H1 (cell line): ENCODE measurements around the gene NEUROD1. TPM values are rescaled to one million over a fixed set of nuclear protein-coding genes. Genes with fewer than 3 reads are reported as not detected.

ENCODE experiments used
- CTCF ChIA-PET: fragments of 300-600 bp; sonication (Branson Sonifier 250); formaldehyde crosslinking; loops from one replicate; lab custom pipeline; 2021; ENCODE audit not compliant: partially characterized antibody; lab: Charles Lee
- POLR2A ChIA-PET: fragments of 300-600 bp; sonication (Branson Sonifier 250); formaldehyde crosslinking; loops from one replicate; lab custom pipeline; 2021; ENCODE audit warnings: inconsistent platforms; ENCODE audit not compliant: partially characterized antibody; lab: Charles Lee
- DNase-seq, 2 experiments: peaks; one replicate each; pipeline versions ENCODE4 v3.0.0 to v3.0.0-alpha.2; 2010 to 2022; ENCODE audit warnings: low spot score in 2 of 2, low read depth in 1 of 2, mixed read lengths in 1 of 2
- FAIRE-seq: peaks from 2 replicates; lab custom pipeline; 2011; peaks lifted over from hg19 to GRCh38; lab: Jason Lieb, UNC
- H2AFZ ChIP-seq: 2 replicates; pipeline ENCODE4 v1.8.1; 2012; ENCODE audit warnings: low read length, inconsistent platforms
- H2AK5ac ChIP-seq: 2 replicates; pipeline ENCODE4 v1.6.1; 2013; ENCODE audit warnings: low read depth, low read length
- H2BK120ac ChIP-seq: replicated peaks from 2 replicates; pipeline ENCODE3; 2013; ENCODE audit warnings: low read depth, low read length, inconsistent platforms
- H2BK12ac ChIP-seq: 2 replicates; pipeline ENCODE4 v1.6.1; 2013; ENCODE audit warnings: low read depth, low read length
- H2BK15ac ChIP-seq: 2 replicates; pipeline ENCODE4 v1.6.1; 2013; ENCODE audit warnings: low read length
- H2BK20ac ChIP-seq: 2 replicates; pipeline ENCODE4 v1.6.1; 2013; ENCODE audit warnings: low read length
- H2BK5ac ChIP-seq: 2 replicates; pipeline ENCODE4 v1.6.1; 2013; ENCODE audit warnings: low read depth, low read length
- H3K14ac ChIP-seq: 2 replicates; pipeline ENCODE4 v1.6.1; 2013; ENCODE audit warnings: inconsistent platforms; ENCODE audit not compliant: insufficient read length
- H3K18ac ChIP-seq: 2 replicates; pipeline ENCODE4 v1.6.1; 2013; ENCODE audit warnings: low read length; ENCODE audit errors: extremely low read depth
- H3K23ac ChIP-seq: 2 replicates; pipeline ENCODE4 v1.6.1; 2013; ENCODE audit warnings: inconsistent platforms; ENCODE audit not compliant: insufficient read length
- H3K23me2 ChIP-seq: 2 replicates; pipeline ENCODE4 v1.6.1; 2013; ENCODE audit warnings: low read depth, low read length
- H3K27ac ChIP-seq: 2 replicates; pipeline ENCODE4 v1.6.1; 2011; ENCODE audit warnings: low read depth, low read length, inconsistent platforms
- H3K27me3 ChIP-seq, 4 experiments: replicated peaks in 1 of 4; 1 replicate in 1 of 4; 2 replicates in 3 of 4; pipeline versions ENCODE4 v1.6.1 to v1.8.1; 2011 to 2013; ENCODE audit warnings: low read length in 3 of 4, mild to moderate bottlenecking in 3 of 4, inconsistent platforms in 2 of 4, mixed read lengths in 2 of 4, moderate library complexity in 1 of 4; ENCODE audit not compliant: control insufficient read depth in 3 of 4, insufficient read depth in 3 of 4; ENCODE audit errors: extremely low read depth in 1 of 4
- H3K36me3 ChIP-seq, 4 experiments: 2 replicates each; pipeline versions ENCODE4 v1.6.1 to v1.8.1; 2011 to 2013; ENCODE audit warnings: mild to moderate bottlenecking in 4 of 4, low read length in 3 of 4, moderate library complexity in 2 of 4, control low read depth in 1 of 4, inconsistent platforms in 1 of 4; ENCODE audit not compliant: insufficient read depth in 4 of 4, control insufficient read depth in 2 of 4
- H3K4ac ChIP-seq: replicated peaks from 2 replicates; pipeline ENCODE3; 2013; ENCODE audit warnings: low read length, low read depth, mixed read lengths, inconsistent platforms; ENCODE audit not compliant: insufficient read length
- H3K4me1 ChIP-seq, 4 experiments: replicated peaks in 1 of 4; 1 replicate in 1 of 4; 2 replicates in 3 of 4; pipeline versions ENCODE4 v1.6.1 to v1.8.1; 2011 to 2013; ENCODE audit warnings: low read length in 3 of 4, inconsistent platforms in 2 of 4, mixed read lengths in 1 of 4; ENCODE audit not compliant: insufficient read depth in 4 of 4, control insufficient read depth in 3 of 4
- H3K4me2 ChIP-seq, 2 experiments: 2 replicates each; pipeline versions ENCODE4 v1.6.1 to v1.8.1; 2011 to 2013; ENCODE audit warnings: low read depth in 2 of 2, low read length in 2 of 2, control low read depth in 1 of 2, inconsistent platforms in 1 of 2, mild to moderate bottlenecking in 1 of 2; ENCODE audit not compliant: insufficient read depth in 1 of 2
- H3K4me3 ChIP-seq, 4 experiments: fragments of 200-600, 300-600 bp in 1 of 4; sonication (generic), shearing (Covaris generic), sonication (Bioruptor Twin) in 1 of 4; 2 replicates each; pipeline versions ENCODE4 v1.5.1 to v1.8.1; 2011 to 2016; ENCODE audit warnings: low read length in 4 of 4, low read depth in 3 of 4, control low read depth in 2 of 4, inconsistent platforms in 2 of 4, mild to moderate bottlenecking in 2 of 4, mixed read lengths in 1 of 4, moderate library complexity in 1 of 4; ENCODE audit not compliant: insufficient read depth in 2 of 4; ENCODE audit errors: extremely low read depth in 1 of 4
- H3K56ac ChIP-seq: replicated peaks from 2 replicates; pipeline ENCODE3; 2013; ENCODE audit warnings: low read depth, mild to moderate bottlenecking, mixed read lengths, low read length, inconsistent platforms; ENCODE audit not compliant: insufficient read length
- H3K79me1 ChIP-seq: 2 replicates; pipeline ENCODE4 v1.6.1; 2013; ENCODE audit warnings: low read depth, low read length, control low read depth
- H3K79me2 ChIP-seq, 2 experiments: 2 replicates each; pipeline versions ENCODE4 v1.6.1 to v1.8.1; 2012 to 2013; ENCODE audit warnings: low read length in 2 of 2, mild to moderate bottlenecking in 2 of 2, inconsistent platforms in 1 of 2; ENCODE audit not compliant: insufficient read depth in 2 of 2, control insufficient read depth in 1 of 2
- H3K9ac ChIP-seq, 4 experiments: replicated peaks in 1 of 4; 1 replicate in 1 of 4; 2 replicates in 3 of 4; pipeline versions ENCODE4 v1.6.1 to v1.8.1; 2011 to 2013; ENCODE audit warnings: low read depth in 3 of 4, low read length in 3 of 4, control low read depth in 2 of 4, mild to moderate bottlenecking in 2 of 4, moderate library complexity in 2 of 4, inconsistent platforms in 1 of 4; ENCODE audit errors: extremely low read depth in 1 of 4
- H3K9me3 ChIP-seq, 2 experiments: 2 replicates each; pipeline versions ENCODE4 v1.6.1 to v1.8.1; 2012 to 2013; ENCODE audit warnings: mild to moderate bottlenecking in 2 of 2, moderate library complexity in 2 of 2, control low read depth in 1 of 2, inconsistent platforms in 1 of 2, low read depth in 1 of 2, low read length in 1 of 2, mixed read lengths in 1 of 2; ENCODE audit not compliant: insufficient read depth in 2 of 2
- H4K20me1 ChIP-seq, 2 experiments: replicated peaks in 1 of 2; 2 replicates each; pipeline versions ENCODE3 to v1.8.1; 2011 to 2013; ENCODE audit warnings: inconsistent platforms in 2 of 2, low read length in 2 of 2, mild to moderate bottlenecking in 1 of 2; ENCODE audit not compliant: insufficient read depth in 2 of 2, control insufficient read depth in 1 of 2
- H4K5ac ChIP-seq: 2 replicates; pipeline ENCODE4 v1.6.1; 2013; ENCODE audit warnings: low read length, low read depth, mixed read lengths, inconsistent platforms; ENCODE audit not compliant: insufficient read length
- H4K8ac ChIP-seq: 2 replicates; pipeline ENCODE4 v1.8.0; 2013; ENCODE audit warnings: mild to moderate bottlenecking, moderate library complexity, low read length, inconsistent platforms; ENCODE audit not compliant: insufficient read depth; ENCODE audit errors: extremely low read depth
- H4K91ac ChIP-seq: replicated peaks from 2 replicates; pipeline ENCODE3; 2013; ENCODE audit warnings: low read length, mixed read lengths, inconsistent platforms; ENCODE audit not compliant: insufficient read length
- ASH2L ChIP-seq: fragments of 200-600, 300-600 bp; sonication (generic); IDR thresholded peaks from one replicate; pipeline ENCODE4 v1.7.1; 2017; ENCODE audit warnings: low read length
- BACH1 ChIP-seq: IDR thresholded peaks from 2 replicates; pipeline ENCODE4 v1.6.1; 2012; ENCODE audit warnings: low read length, improper control_type of control experiment
- CBX5 ChIP-seq: fragments of 300-800, 300-1000 bp; sonication (generic); IDR thresholded peaks from 2 replicates; pipeline ENCODE4 v1.7.1; 2016; ENCODE audit warnings: antibody characterized with exemption, low read length, low read depth
- CEBPB ChIP-seq: IDR thresholded peaks from 2 replicates; pipeline ENCODE4 v1.6.1; 2012; ENCODE audit warnings: low read depth, low read length
- JUND ChIP-seq: IDR thresholded peaks from 2 replicates; pipeline ENCODE4 v1.6.1; 2011; ENCODE audit warnings: mild to moderate bottlenecking, improper control_type of control experiment, low read length
- KDM1A ChIP-seq: fragments of 200-600, 300-600 bp; sonication (generic); IDR thresholded peaks from 2 replicates; pipeline ENCODE4 v1.7.1; 2016; ENCODE audit warnings: mild to moderate bottlenecking, low read length, borderline replicate concordance
- POLR2AphosphoS5 ChIP-seq: IDR thresholded peaks from 2 replicates; pipeline ENCODE4 v1.6.1; 2011; ENCODE audit warnings: low read depth, low read length
- RNF2 ChIP-seq: fragments of 200-900, 300-1000 bp; sonication (generic); IDR thresholded peaks from 2 replicates; pipeline ENCODE4 v1.7.1; 2016; ENCODE audit warnings: borderline replicate concordance, low read depth, mild to moderate bottlenecking, antibody characterized with exemption, low read length; ENCODE audit not compliant: poor library complexity, severe bottlenecking; ENCODE audit errors: missing control alignments
- SP1 ChIP-seq: IDR thresholded peaks from 2 replicates; pipeline ENCODE4 v1.6.1; 2011; ENCODE audit warnings: low read depth, low read length
- SUZ12 ChIP-seq: fragments of 200-600 bp; sonication (generic); IDR thresholded peaks from 2 replicates; pipeline ENCODE4 v1.6.1; 2012; ENCODE audit warnings: mild to moderate bottlenecking, inconsistent platforms, low read length, moderate library complexity, mixed read lengths
- TCF12 ChIP-seq: IDR thresholded peaks from 2 replicates; pipeline ENCODE4 v1.6.1; 2011; ENCODE audit warnings: low read depth, mild to moderate bottlenecking, low read length
- WGBS, 2 experiments: shearing (Covaris generic) in 1 of 2; methylation state at CpG; one replicate each; pipeline versions ENCODE4 v1.1.6 to v1.1.7; 2013 to 2015; ENCODE audit warnings: low lambda C conversion rate in 2 of 2, mixed read lengths in 2 of 2, inconsistent platforms in 1 of 2, low coverage in 1 of 2, missing lambda C conversion rate in 1 of 2; ENCODE audit not compliant: insufficient replicate concordance in 2 of 2, insufficient coverage in 1 of 2, insufficient read length in 1 of 2; ENCODE audit errors: extremely low coverage in 1 of 2, missing lambda C conversion rate in 1 of 2; 5-methylcytosine and 5-hydroxymethylcytosine counted together
- polyA plus RNA-seq, 7 experiments: library from polyadenylated mRNA; depleted of rRNA in 3 of 7; stranded (reverse) in 5 of 7; unstranded in 2 of 7; fragments of >200 nt in 5 of 7; fragments of 200-250 nt in 2 of 7; gene quantifications; 1 replicate in 5 of 7; 2 replicates in 1 of 7; 4 replicates in 1 of 7; pipeline versions ENCODE4 v1.2.1 to v1.2.3, GENCODE V29; 2011 to 2013; ENCODE audit warnings: missing spikeins in 2 of 7, mixed read lengths in 2 of 7
- total RNA-seq: library from RNA; stranded (reverse); fragmentation: NEBNext Ultra II Directional; extraction: Animal tissue kit (Norgen Biotek cat#: 25700); gene quantifications from 2 replicates; pipeline ENCODE4 v1.2.1, GENCODE V29; 2021

Gene NEUROD1
- total and polyA plus RNA-seq, 2 of the 8 experiments (the other 6 are each of a cell fraction or from before 2014, with no cell fraction given), result 0.08 TPM; not detected in 1

- Histone ChIP-seq H2BK12ac (no peak overlapping the region), H4K5ac (no peak overlapping the region), H2AK5ac (no peak overlapping the region), H3K4me2 (peak overlapping the region; percentile 87 to 100), H3K36me3 (no peaks in the 10 kb centered on the region; a peak in 1 of 8 replicates), H2BK120ac (no peak overlapping the region), H3K23ac (no peak overlapping the region), H4K91ac (no peak overlapping the region), H3K79me2 (no peaks in the 10 kb centered on the region), H3K14ac (no peak overlapping the region), H3K56ac (no peak overlapping the region), H3K9me3 (no peaks in the 10 kb centered on the region), H2BK15ac (no peak overlapping the region; the same call in 1 of the 2 replicates), H2AFZ (no peak overlapping the region), H2BK20ac (no peak overlapping the region), H3K27me3 (peaks cover 64 to 89% (median 76%) of the 10 kb centered on the region in 4 experiments), H4K20me1 (peaks cover 21 to 37% of the 10 kb centered on the region in 2 experiments), H2BK5ac (no peak overlapping the region), H3K9ac (no peak overlapping the region), H3K23me2 (peaks cover 14% of the 10 kb centered on the region; the same call in 1 of the 2 replicates), H4K8ac (no peak overlapping the region), H3K27ac (no peak overlapping the region), H3K4me1 (peaks cover 16 to 42% (median 23%) of the 10 kb centered on the region in 4 experiments), H3K18ac (no peak overlapping the region; the same call in 1 of the 2 replicates), H3K4me3 (peak overlapping the region; percentile 22 to 66 (median 42)), H3K4ac (no peak overlapping the region), H3K79me1 (no peaks in the 10 kb centered on the region)
- DNase-seq, result peak; percentile 47 to 78
- CTCF ChIA-PET, result interaction anchor here (0.7 to 3.6 kb wide), 4 partner anchors 16 to 110 kb away, joined by 3 to 16 read pairs (median 4); partner anchors contain the start of gene CERKL
- no peak for FAIRE-seq
- POLR2A ChIA-PET, result interaction anchor here (1.0 to 2.2 kb wide), 2 partner anchors 26 to 226 kb away, joined by 3 to 12 read pairs; partner anchors contain the start of genes CERKL and ITGA4
- WGBS, 2 experiments, result 2% methylated on average over 37 of the region's 85 CpGs; no CpG with 5 or more reads in 1 of the 2 experiments
- no peak for TF ChIP-seq SP1
- TF ChIP-seq JUND, result peak; percentile 83
- no peak for TF ChIP-seq RNF2
- no peak for TF ChIP-seq SUZ12
- TF ChIP-seq POLR2AphosphoS5, result 0 out of 2 replicates have a peak, but pooled peaks have one; percentile 36
- no peak for TF ChIP-seq KDM1A
- 0 out of 2 replicates have a peak, but pooled peaks have one; percentile 29 for TF ChIP-seq TCF12
- TF ChIP-seq BACH1, result no peak
- TF ChIP-seq CEBPB, result no peak
- no peak for TF ChIP-seq CBX5
- TF ChIP-seq ASH2L, result peak; percentile 59
These were observed 3.5 kb upstream of the NEUROD1 start for GRCh38 chr2:181683518-181684453.
